SKM-1 (cell line): Measurements from ENCODE around the gene MGST2.

Source experiments
- DNase-seq: peaks from one replicate; lab custom pipeline; 2025; ENCODE audit not compliant: unreplicated experiment; lab: John Stamatoyannopoulos, UW

MGST2 gene

GRCh38 chr4:139736661-139737060, 71.0 kb downstream of the MGST2 start:
- DNase-seq = no peak

GRCh38 chr4:139738846-139739613, 73.4 kb downstream of the MGST2 start:
- no peak for DNase-seq

- no peak for DNase-seq
These were observed 74.5 kb downstream of the MGST2 start for GRCh38 chr4:139740121-139740520.

GRCh38 chr4:139740531-139741041, 75.0 kb downstream of the MGST2 start:
- DNase-seq = peak; percentile 61

GRCh38 chr4:139743027-139743426, 77.4 kb downstream of the MGST2 start:
- no peak for DNase-seq

GRCh38 chr4:139744232-139744631, 78.6 kb downstream of the MGST2 start:
- DNase-seq = no peak

- no peak for DNase-seq
These were observed 79.6 kb downstream of the MGST2 start for GRCh38 chr4:139745111-139745639.

- no peak for DNase-seq
These were observed 81.0 kb downstream of the MGST2 start for GRCh38 chr4:139746431-139747171.

GRCh38 chr4:139749338-139749737, 83.7 kb downstream of the MGST2 start:
- no peak for DNase-seq

- no peak for DNase-seq
These were observed 84.3 kb downstream of the MGST2 start for GRCh38 chr4:139749835-139750498.

- no peak for DNase-seq
These were observed 88.1 kb downstream of the MGST2 start for GRCh38 chr4:139753686-139754085.
